K562 treated with DMSO at 1 percent for 24 hours (cell line): ENCODE data around the gene TYW1B. TPM values are rescaled to one million over a fixed set of nuclear protein-coding genes. Genes with fewer than 3 reads are reported as not detected.

ENCODE experiments used
- total RNA-seq: library from RNA; unstranded; fragments of 300-600 nt; gene quantifications from 2 replicates; pipeline ENCODE4 v1.2.3, GENCODE V29; 2022; ENCODE audit warnings: low read depth; ENCODE audit not compliant: insufficient read depth

The TYW1B gene
- 6.3 and 7.3 TPM in 2 replicates for total RNA-seq

GRCh38 chr7:72827839-72828591 is at the start of gene TYW1B:
Gene TYW1B (minus strand): TSS chr7:72828200. CDS start chr7:72828075, 125 bp downstream.

Other genes with a start within 250 kb of the TYW1B start
- gene POM121, start 96.9 kb upstream of the TYW1B start, total RNA-seq = 83.8 and 86.2 TPM in 2 replicates
- gene TRIM74, start 141.3 kb upstream of the TYW1B start, total RNA-seq = 0.60 TPM in 1 of 2 replicates, not detected in the other
- not detected in 2 replicates for gene SPDYE8, start 201.6 kb upstream of the TYW1B start, total RNA-seq
- gene SPDYE11, start 229.7 kb upstream of the TYW1B start, total RNA-seq = not detected in 2 replicates